ENCODE results near the gene HS6ST3.

The HS6ST3 gene

GRCh38 chr13:96082640-96083039, 7.3 kb upstream of the HS6ST3 start:
- Histone ChIP-seq H3K9me3 (ENCODE audit: insufficient read depth, low read length, severe bottlenecking) (no peaks in the 10 kb centered on the region), H3K4me2 (ENCODE audit: insufficient read depth, low read length) (no peak overlapping the region), H3K4me3 (ENCODE audit: low read depth in 1 of 2, low read length in 2 of 2) (no peak overlapping the region), H3K4me1 (ENCODE audit: insufficient read depth, low read length) (no peaks in the 10 kb centered on the region), H3K27me3 (ENCODE audit: insufficient read depth, low read length, poor library complexity) (no peaks in the 10 kb centered on the region), H2AFZ (ENCODE audit: low read depth, low read length) (no peak overlapping the region), H3K27ac (ENCODE audit: low read length) (no peak overlapping the region), H3K9ac (ENCODE audit: low read depth, low read length) (no peak overlapping the region), H3K36me3 (ENCODE audit: insufficient read depth, low read length) (no peaks in the 10 kb centered on the region), H3K79me2 (ENCODE audit: insufficient read depth, low read length) (no peaks in the 10 kb centered on the region), H4K20me1 (ENCODE audit: insufficient read depth, low read length) (no peaks in the 10 kb centered on the region)
- DNase-seq, result no peak
- ATAC-seq (ENCODE audit: insufficient read depth, low read depth), result no peak
- TF ChIP-seq, protein P1, sequence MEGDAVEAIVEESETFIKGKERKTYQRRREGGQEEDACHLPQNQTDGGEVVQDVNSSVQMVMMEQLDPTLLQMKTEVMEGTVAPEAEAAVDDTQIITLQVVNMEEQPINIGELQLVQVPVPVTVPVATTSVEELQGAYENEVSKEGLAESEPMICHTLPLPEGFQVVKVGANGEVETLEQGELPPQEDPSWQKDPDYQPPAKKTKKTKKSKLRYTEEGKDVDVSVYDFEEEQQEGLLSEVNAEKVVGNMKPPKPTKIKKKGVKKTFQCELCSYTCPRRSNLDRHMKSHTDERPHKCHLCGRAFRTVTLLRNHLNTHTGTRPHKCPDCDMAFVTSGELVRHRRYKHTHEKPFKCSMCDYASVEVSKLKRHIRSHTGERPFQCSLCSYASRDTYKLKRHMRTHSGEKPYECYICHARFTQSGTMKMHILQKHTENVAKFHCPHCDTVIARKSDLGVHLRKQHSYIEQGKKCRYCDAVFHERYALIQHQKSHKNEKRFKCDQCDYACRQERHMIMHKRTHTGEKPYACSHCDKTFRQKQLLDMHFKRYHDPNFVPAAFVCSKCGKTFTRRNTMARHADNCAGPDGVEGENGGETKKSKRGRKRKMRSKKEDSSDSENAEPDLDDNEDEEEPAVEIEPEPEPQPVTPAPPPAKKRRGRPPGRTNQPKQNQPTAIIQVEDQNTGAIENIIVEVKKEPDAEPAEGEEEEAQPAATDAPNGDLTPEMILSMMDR (IDR thresholded peaks at IDR 0.05; ENCODE audit: borderline replicate concordance, extremely low read depth, low read length, poor library complexity, severe bottlenecking), result no peak
- no peak for TF ChIP-seq EZH2 (IDR thresholded peaks at IDR 0.05; ENCODE audit: borderline replicate concordance, low read depth, low read length, severe bottlenecking)

DNA sequence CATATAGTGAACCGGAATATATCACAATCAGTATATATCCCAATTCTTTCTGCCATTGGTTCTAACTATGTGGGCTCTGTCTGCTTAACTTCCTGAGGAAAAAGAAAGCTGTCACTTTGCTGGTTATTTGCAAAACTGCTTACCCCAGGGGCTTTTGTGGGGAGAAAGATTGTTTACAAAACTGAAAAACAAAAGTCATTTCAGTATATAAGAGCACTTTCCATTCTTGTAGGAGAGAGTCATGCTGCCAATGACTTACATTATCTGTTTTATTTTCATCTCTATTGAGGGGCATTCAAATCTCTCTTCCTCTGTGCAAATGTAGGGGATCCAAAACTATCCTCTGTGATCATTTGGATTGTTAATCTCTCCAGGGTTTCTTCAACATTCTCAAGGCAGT, 3.2 kb upstream of the HS6ST3 start:
- Histone ChIP-seq H3K27me3 (ENCODE audit: insufficient read depth, low read length, poor library complexity) (no peaks in the 10 kb centered on the region), H3K9ac (ENCODE audit: low read depth, low read length) (no peak overlapping the region), H3K27ac (ENCODE audit: low read length) (no peak overlapping the region), H3K4me2 (ENCODE audit: insufficient read depth, low read length) (no peak overlapping the region), H3K9me3 (ENCODE audit: insufficient read depth, low read length, severe bottlenecking) (no peaks in the 10 kb centered on the region), H3K4me3 (ENCODE audit: low read depth in 1 of 2, low read length in 2 of 2) (no peak overlapping the region), H3K36me3 (ENCODE audit: insufficient read depth, low read length) (no peaks in the 10 kb centered on the region), H2AFZ (ENCODE audit: low read depth, low read length) (no peak overlapping the region), H4K20me1 (ENCODE audit: insufficient read depth, low read length) (no peaks in the 10 kb centered on the region), H3K4me1 (ENCODE audit: insufficient read depth, low read length) (no peaks in the 10 kb centered on the region), H3K79me2 (ENCODE audit: insufficient read depth, low read length) (no peaks in the 10 kb centered on the region)
- no peak for DNase-seq
- TF ChIP-seq EZH2 (IDR thresholded peaks at IDR 0.05; ENCODE audit: borderline replicate concordance, low read depth, low read length, severe bottlenecking), result no peak
- TF ChIP-seq, protein P1 (IDR thresholded peaks at IDR 0.05; ENCODE audit: borderline replicate concordance, extremely low read depth, low read length, poor library complexity, severe bottlenecking), result no peak
- no peak for ATAC-seq (ENCODE audit: insufficient read depth, low read depth)

DNA sequence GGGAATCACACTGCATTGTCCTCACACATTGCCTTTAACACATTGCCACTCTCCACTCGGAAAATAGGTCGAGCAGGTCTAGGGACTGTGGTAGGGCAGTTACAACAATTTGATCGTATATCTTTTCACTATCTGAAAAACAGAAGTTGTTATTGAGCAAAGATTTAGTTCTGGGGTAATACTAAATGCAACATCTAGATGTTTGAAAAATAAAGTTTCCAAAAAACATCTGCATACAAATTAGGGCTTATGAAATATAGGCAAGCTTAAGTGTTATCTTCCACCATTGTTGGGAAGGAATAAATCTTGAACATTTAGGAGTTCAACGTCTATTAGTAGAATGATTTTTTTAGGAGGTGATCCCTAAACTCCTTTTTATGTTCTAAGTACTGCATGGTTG, 768 bp upstream of the HS6ST3 start:
- no peak for DNase-seq
- Histone ChIP-seq H3K4me2 (ENCODE audit: insufficient read depth, low read length) (no peak overlapping the region), H3K36me3 (ENCODE audit: insufficient read depth, low read length) (no peaks in the 10 kb centered on the region), H3K27ac (ENCODE audit: low read length) (no peak overlapping the region), H3K27me3 (ENCODE audit: insufficient read depth, low read length, poor library complexity) (no peaks in the 10 kb centered on the region), H3K79me2 (ENCODE audit: insufficient read depth, low read length) (no peaks in the 10 kb centered on the region), H3K4me3 (ENCODE audit: low read depth in 1 of 2, low read length in 2 of 2) (no peak overlapping the region), H2AFZ (ENCODE audit: low read depth, low read length) (no peak overlapping the region), H3K9me3 (ENCODE audit: insufficient read depth, low read length, severe bottlenecking) (no peaks in the 10 kb centered on the region), H3K4me1 (ENCODE audit: insufficient read depth, low read length) (no peaks in the 10 kb centered on the region), H3K9ac (ENCODE audit: low read depth, low read length) (no peak overlapping the region), H4K20me1 (ENCODE audit: insufficient read depth, low read length) (no peaks in the 10 kb centered on the region)
- ATAC-seq (ENCODE audit: insufficient read depth, low read depth), result no peak
- TF ChIP-seq EZH2 (IDR thresholded peaks at IDR 0.05; ENCODE audit: borderline replicate concordance, low read depth, low read length, severe bottlenecking), result no peak
- TF ChIP-seq, protein P1 (IDR thresholded peaks at IDR 0.05; ENCODE audit: borderline replicate concordance, extremely low read depth, low read length, poor library complexity, severe bottlenecking), result no peak

Measured in DND-41 (cell line).